ENCODE measurements around the gene KHDRBS2.

- TF ChIP-seq CTCF (IDR thresholded peaks at IDR 0.05) (no peak), POLR2A (IDR thresholded peaks at IDR 0.05) (no peak)
Observed at GRCh38 chr6:62288562-62288961, 2.5 kb upstream of the KHDRBS2 start.
